ENCODE results near the gene PEX19.
A peak's percentile ranks its signal among the peaks of the same experiment; 100 is the strongest.
"Not testable (repeated sequence)": the region's sequence is repeated elsewhere in the genome, so short reads cannot be mapped to it uniquely, and the experiment has no call there.

The PEX19 gene

GRCh38 chr1:160293020-160293968, 8.4 kb upstream of the PEX19 start:
- H3K27me3 ChIP-seq (ENCODE audit: low read depth) = no peaks in the 10 kb centered on the region
- no peaks in the 10 kb centered on the region for H3K9me3 ChIP-seq
- H3K36me3 ChIP-seq (replicated peaks) = peaks cover 92% of the 10 kb centered on the region
- no peak for DNase-seq (ENCODE audit: low spot score in 2 of 2)
- H3K4me1 ChIP-seq = no peaks in the 10 kb centered on the region
- no peak overlapping the region for H3K4me3 ChIP-seq
- in situ Hi-C loops (cut with MboI; ENCODE audit: low sequenced_read_pairs) = loop anchor here (5.0 kb wide), 2 partner anchors 101 to 191 kb away; partner anchors contain the start of gene CASQ1

GRCh38 chr1:160291248-160292220, 6.6 kb upstream of the PEX19 start:
- peak; percentile 62 to 71 for DNase-seq (ENCODE audit: low spot score in 2 of 2)
- in situ Hi-C loops (cut with MboI; ENCODE audit: low sequenced_read_pairs) = loop anchor here (5.0 kb wide), 2 partner anchors 99 to 189 kb away; partner anchors contain the start of gene CASQ1
- no peak overlapping the region for H3K4me3 ChIP-seq
- H3K36me3 ChIP-seq (replicated peaks) = peaks cover 74% of the 10 kb centered on the region
- H3K4me1 ChIP-seq = no peaks in the 10 kb centered on the region
- H3K9me3 ChIP-seq = no peaks in the 10 kb centered on the region
- H3K27me3 ChIP-seq (ENCODE audit: low read depth) = no peaks in the 10 kb centered on the region

- H3K27me3 ChIP-seq (ENCODE audit: low read depth); H3K9me3 ChIP-seq; in situ Hi-C loops (cut with MboI; ENCODE audit: low sequenced_read_pairs); H3K4me1 ChIP-seq; DNase-seq (ENCODE audit: low spot score in 2 of 2); H3K4me3 ChIP-seq: not testable (repeated sequence)
- peaks cover 37% of the 10 kb centered on the region for H3K36me3 ChIP-seq (replicated peaks)
Measured at GRCh38 chr1:160287769-160288168, 2.8 kb upstream of the PEX19 start.

GRCh38 chr1:160285506-160285905, 573 bp upstream of the PEX19 start:
- Histone ChIP-seq H3K27me3 (ENCODE audit: low read depth) (no peaks in the 10 kb centered on the region), H3K9me3 (no peaks in the 10 kb centered on the region), H3K36me3 (replicated peaks) (peaks cover 34% of the 10 kb centered on the region), H3K4me1 (peaks cover 3% of the 10 kb centered on the region), H3K4me3 (peak overlapping the region; percentile 76)
- in situ Hi-C loops (cut with MboI; ENCODE audit: low sequenced_read_pairs) = no loop called here
- no peak for DNase-seq (ENCODE audit: low spot score in 2 of 2)

GRCh38 chr1:160284220-160284781, 632 bp downstream of the PEX19 start:
- H3K9me3 ChIP-seq = no peaks in the 10 kb centered on the region
- peak; percentile 12 to 18 for DNase-seq (ENCODE audit: low spot score in 2 of 2)
- no peaks in the 10 kb centered on the region for H3K27me3 ChIP-seq (ENCODE audit: low read depth)
- peaks cover 3% of the 10 kb centered on the region for H3K4me1 ChIP-seq
- peaks cover 34% of the 10 kb centered on the region for H3K36me3 ChIP-seq (replicated peaks)
- in situ Hi-C loops (cut with MboI; ENCODE audit: low sequenced_read_pairs) = no loop called here
- H3K4me3 ChIP-seq = peak overlapping the region; percentile 76

- in situ Hi-C loops (cut with MboI; ENCODE audit: low sequenced_read_pairs) = no loop called here
- DNase-seq (ENCODE audit: low spot score in 2 of 2) = no peak
- no peak overlapping the region for H3K4me3 ChIP-seq
- H3K36me3 ChIP-seq (replicated peaks) = peaks cover 42% of the 10 kb centered on the region
- peaks cover 3% of the 10 kb centered on the region for H3K4me1 ChIP-seq
- no peaks in the 10 kb centered on the region for H3K27me3 ChIP-seq (ENCODE audit: low read depth)
- no peaks in the 10 kb centered on the region for H3K9me3 ChIP-seq
Measured at GRCh38 chr1:160282807-160283206, 2.1 kb downstream of the PEX19 start.

GRCh38 chr1:160277987-160278386, 6.9 kb downstream of the PEX19 start:
- no peak for DNase-seq (ENCODE audit: low spot score in 2 of 2)
- Histone ChIP-seq H3K9me3 (no peaks in the 10 kb centered on the region), H3K4me3 (no peak overlapping the region), H3K27me3 (ENCODE audit: low read depth) (no peaks in the 10 kb centered on the region), H3K4me1 (no peaks in the 10 kb centered on the region), H3K36me3 (replicated peaks) (peaks cover 42% of the 10 kb centered on the region)
- in situ Hi-C loops (cut with MboI; ENCODE audit: low sequenced_read_pairs) = no loop called here

GRCh38 chr1:160277330-160277729, 7.6 kb downstream of the PEX19 start:
- no peaks in the 10 kb centered on the region for H3K27me3 ChIP-seq (ENCODE audit: low read depth)
- H3K4me3 ChIP-seq = no peak overlapping the region
- no peaks in the 10 kb centered on the region for H3K4me1 ChIP-seq
- no peak for DNase-seq (ENCODE audit: low spot score in 2 of 2)
- H3K9me3 ChIP-seq = no peaks in the 10 kb centered on the region
- peaks cover 40% of the 10 kb centered on the region for H3K36me3 ChIP-seq (replicated peaks)
- in situ Hi-C loops (cut with MboI; ENCODE audit: low sequenced_read_pairs) = no loop called here

GRCh38 chr1:160271025-160271424, 13.9 kb downstream of the PEX19 start:
- in situ Hi-C loops (cut with MboI; ENCODE audit: low sequenced_read_pairs) = no loop called here

GRCh38 chr1:160267284-160267991, 17.5 kb downstream of the PEX19 start:
- peaks cover 4% of the 10 kb centered on the region; the same call in 1 of the 2 replicates for H3K4me1 ChIP-seq
- H3K4me3 ChIP-seq = no peak overlapping the region
- H3K36me3 ChIP-seq (replicated peaks) = no peaks in the 10 kb centered on the region
- H3K27me3 ChIP-seq (ENCODE audit: low read depth) = no peaks in the 10 kb centered on the region; the same call in 1 of the 2 replicates
- DNase-seq (ENCODE audit: low spot score in 2 of 2) = no peak
- no peaks in the 10 kb centered on the region for H3K9me3 ChIP-seq
- in situ Hi-C loops (cut with MboI; ENCODE audit: low sequenced_read_pairs) = no loop called here

More at GRCh38 chr1:160271025-160271424, 13.9 kb downstream of the PEX19 start:
- no peaks in the 10 kb centered on the region for H3K4me1 ChIP-seq
- DNase-seq (ENCODE audit: low spot score in 2 of 2) = no peak
- H3K9me3 ChIP-seq = no peaks in the 10 kb centered on the region
- H3K27me3 ChIP-seq (ENCODE audit: low read depth) = no peaks in the 10 kb centered on the region
- no peaks in the 10 kb centered on the region for H3K36me3 ChIP-seq (replicated peaks)
- H3K4me3 ChIP-seq = no peak overlapping the region

GRCh38 chr1:160264795-160265307, 20.1 kb downstream of the PEX19 start:
- Histone ChIP-seq H3K4me3 (no peak overlapping the region), H3K27me3 (ENCODE audit: low read depth) (no peaks in the 10 kb centered on the region; the same call in 1 of the 2 replicates), H3K36me3 (replicated peaks) (no peaks in the 10 kb centered on the region), H3K4me1 (peaks cover 10% of the 10 kb centered on the region), H3K9me3 (no peaks in the 10 kb centered on the region)
- DNase-seq (ENCODE audit: low spot score in 2 of 2) = no peak
- in situ Hi-C loops (cut with MboI; ENCODE audit: low sequenced_read_pairs) = no loop called here

GRCh38 chr1:160261893-160262794, 22.8 kb downstream of the PEX19 start, which contains the start of gene DCAF8:
Gene DCAF8 (minus strand): TSS chr1:160262549. CDS start chr1:160244008, 18,541 bp downstream.
- no peaks in the 10 kb centered on the region for H3K36me3 ChIP-seq (replicated peaks)
- in situ Hi-C loops (cut with MboI; ENCODE audit: low sequenced_read_pairs) = no loop called here
- no peaks in the 10 kb centered on the region for H3K9me3 ChIP-seq
- peak within 1 kb of the TSS; percentile 76 for H3K4me3 ChIP-seq
- no peaks in the 10 kb centered on the region; the same call in 1 of the 2 replicates for H3K27me3 ChIP-seq (ENCODE audit: low read depth)
- H3K4me1 ChIP-seq = peaks cover 12% of the 10 kb centered on the region
- DNase-seq (ENCODE audit: low spot score in 2 of 2) = peak; percentile 96 to 99
